ENCODE results near the gene TBKBP1. TPM values are rescaled to one million over a fixed set of nuclear protein-coding genes. Genes with fewer than 3 reads are reported as not detected.
A peak's percentile ranks its signal among the peaks of the same experiment; 100 is the strongest.

TBKBP1 gene
- total and polyA plus RNA-seq, 4 donors = 0.25 to 2.0 (median 1.5) TPM

DNA sequence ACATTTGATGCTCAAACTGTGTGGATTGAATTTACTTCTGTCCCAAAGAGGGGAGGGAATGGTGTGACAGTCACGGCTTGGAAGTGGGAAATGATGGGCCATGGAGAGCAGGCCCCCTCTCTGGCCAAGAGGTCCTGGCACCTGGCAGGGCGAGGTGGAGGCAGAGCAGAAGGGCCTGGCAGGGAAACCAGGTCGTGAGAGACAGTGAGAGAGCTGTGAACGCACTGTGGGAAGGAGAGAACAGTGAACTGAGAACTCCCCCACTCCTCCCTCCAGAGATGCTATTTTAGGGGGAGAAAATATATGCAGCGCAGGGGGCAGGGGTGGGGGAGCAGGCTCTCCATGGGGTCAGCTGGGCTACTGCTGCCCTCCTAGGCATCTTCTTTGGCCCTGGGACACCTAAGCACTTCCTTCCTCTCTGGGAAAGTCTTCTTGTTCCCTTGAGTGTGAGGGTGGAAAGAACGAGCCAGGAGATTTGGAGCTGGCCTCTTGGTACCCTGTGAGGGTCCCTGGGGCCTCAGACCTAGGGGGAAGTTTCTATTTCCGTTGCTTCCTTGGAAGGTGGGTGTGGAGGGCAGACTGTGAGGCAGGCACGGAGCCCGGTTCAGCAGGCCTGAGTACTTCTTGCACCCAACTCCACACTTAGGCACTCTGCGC lies 21.8 kb downstream of the TBKBP1 start (continued):
- TF ChIP-seq, protein P1, sequence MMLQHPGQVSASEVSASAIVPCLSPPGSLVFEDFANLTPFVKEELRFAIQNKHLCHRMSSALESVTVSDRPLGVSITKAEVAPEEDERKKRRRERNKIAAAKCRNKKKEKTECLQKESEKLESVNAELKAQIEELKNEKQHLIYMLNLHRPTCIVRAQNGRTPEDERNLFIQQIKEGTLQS (IDR thresholded peaks at IDR 0.05) = no peak
- TF ChIP-seq RAD21 (IDR thresholded peaks at IDR 0.05) = no peak

DNA sequence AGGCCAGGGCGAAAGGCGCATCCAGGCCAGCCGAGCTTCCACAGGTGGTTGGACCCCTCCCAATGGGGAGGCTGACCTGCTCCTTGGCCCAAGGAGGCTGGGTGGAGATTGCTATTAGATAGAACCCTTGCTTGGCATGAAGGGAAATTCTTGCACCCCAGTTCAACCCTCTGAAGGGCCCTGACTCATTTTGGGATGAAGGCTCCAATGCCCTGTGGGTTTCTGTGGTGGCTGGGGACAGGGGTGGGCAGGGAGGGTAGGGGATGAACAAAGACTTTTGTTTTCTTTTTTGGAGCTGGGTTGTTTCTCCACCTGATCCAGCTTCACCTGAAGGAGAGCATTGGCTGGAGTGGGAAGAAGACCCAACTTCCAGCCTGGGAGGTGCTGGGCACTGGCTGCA lies 22.4 kb downstream of the TBKBP1 start:
- Histone ChIP-seq H3K9ac (ENCODE audit: low read depth in 1 of 2, low read length in 2 of 2) (no peak overlapping the region), H3K9me3 (ENCODE audit: control insufficient read depth in 4 of 4, low read length in 3 of 4) (no peaks in the 10 kb centered on the region), H3K27me3 (ENCODE audit: control insufficient read depth in 4 of 4, insufficient read depth in 4 of 4, low read length in 3 of 4) (peaks cover 0 to 2% (median 0%) of the 10 kb centered on the region in 4 donors), H3K4me3 (ENCODE audit: low read depth in 1 of 3, low read length in 3 of 3) (no peak overlapping the region), H3K36me3 (ENCODE audit: control insufficient read depth in 4 of 4, insufficient read depth in 3 of 4, low read depth in 1 of 4, low read length in 3 of 4) (no peaks in the 10 kb centered on the region), H3K27ac (ENCODE audit: low read depth in 1 of 2, low read length in 2 of 2) (no peak overlapping the region), H3K4me1 (ENCODE audit: control insufficient read depth in 4 of 4, insufficient read depth in 4 of 4, low read length in 3 of 4) (peaks cover 0 to 11% (median 0%) of the 10 kb centered on the region in 4 donors)
- 89% methylated on average over 3 of the region's 3 CpGs for WGBS
- DNase-seq (ENCODE audit: low spot score) = no peak
- TF ChIP-seq HNF4G (IDR thresholded peaks at IDR 0.05) = no peak
- TF ChIP-seq FOXA1 (IDR thresholded peaks at IDR 0.05) = no peak
- TF ChIP-seq, protein P1 (IDR thresholded peaks at IDR 0.05) = no peak
- TF ChIP-seq, protein P2, sequence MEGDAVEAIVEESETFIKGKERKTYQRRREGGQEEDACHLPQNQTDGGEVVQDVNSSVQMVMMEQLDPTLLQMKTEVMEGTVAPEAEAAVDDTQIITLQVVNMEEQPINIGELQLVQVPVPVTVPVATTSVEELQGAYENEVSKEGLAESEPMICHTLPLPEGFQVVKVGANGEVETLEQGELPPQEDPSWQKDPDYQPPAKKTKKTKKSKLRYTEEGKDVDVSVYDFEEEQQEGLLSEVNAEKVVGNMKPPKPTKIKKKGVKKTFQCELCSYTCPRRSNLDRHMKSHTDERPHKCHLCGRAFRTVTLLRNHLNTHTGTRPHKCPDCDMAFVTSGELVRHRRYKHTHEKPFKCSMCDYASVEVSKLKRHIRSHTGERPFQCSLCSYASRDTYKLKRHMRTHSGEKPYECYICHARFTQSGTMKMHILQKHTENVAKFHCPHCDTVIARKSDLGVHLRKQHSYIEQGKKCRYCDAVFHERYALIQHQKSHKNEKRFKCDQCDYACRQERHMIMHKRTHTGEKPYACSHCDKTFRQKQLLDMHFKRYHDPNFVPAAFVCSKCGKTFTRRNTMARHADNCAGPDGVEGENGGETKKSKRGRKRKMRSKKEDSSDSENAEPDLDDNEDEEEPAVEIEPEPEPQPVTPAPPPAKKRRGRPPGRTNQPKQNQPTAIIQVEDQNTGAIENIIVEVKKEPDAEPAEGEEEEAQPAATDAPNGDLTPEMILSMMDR (IDR thresholded peaks at IDR 0.05; ENCODE audit: low read depth, low read length, missing input control) = no peak
- TF ChIP-seq GABPA (IDR thresholded peaks at IDR 0.05 in 1 of 2, conservative IDR thresholded peaks at IDR 0.05 in 1 of 2) = no peak
- no peak for TF ChIP-seq NR2F2 (IDR thresholded peaks at IDR 0.05)
- no peak for TF ChIP-seq JUND (IDR thresholded peaks at IDR 0.05)
- no peak for TF ChIP-seq SP1 (IDR thresholded peaks at IDR 0.05)

DNA sequence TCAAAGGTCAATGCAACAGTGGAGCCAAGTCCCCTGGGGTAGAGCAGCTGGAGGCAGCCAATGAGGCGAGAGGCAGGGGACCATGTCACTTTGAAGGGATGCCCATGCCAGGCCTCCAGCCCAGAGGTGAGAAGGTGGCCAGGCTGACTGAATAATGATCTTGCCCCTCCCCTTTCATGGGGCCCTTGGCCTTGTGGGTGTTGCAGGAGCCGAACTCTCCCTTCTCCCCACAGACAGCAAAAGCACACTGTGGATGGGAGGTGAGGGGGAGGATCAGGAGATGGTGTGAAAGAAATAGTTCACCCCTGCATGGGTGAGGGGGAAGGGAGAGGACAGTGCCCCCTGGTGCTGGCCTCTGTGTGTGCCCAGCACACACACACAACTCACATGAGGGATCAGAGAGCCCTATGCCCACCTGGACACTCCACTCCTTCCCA lies 23.3 kb downstream of the TBKBP1 start:
- H3K27me3 ChIP-seq (ENCODE audit: control insufficient read depth in 4 of 4, insufficient read depth in 4 of 4, low read length in 3 of 4) = peaks cover 0 to 7% (median 4%) of the 10 kb centered on the region in 4 donors
- no peak overlapping the region for H3K9ac ChIP-seq (ENCODE audit: low read depth in 1 of 2, low read length in 2 of 2)
- 70% methylated on average over 2 of the region's 2 CpGs for WGBS
- H3K4me3 ChIP-seq (ENCODE audit: low read depth in 1 of 3, low read length in 3 of 3) = no peak overlapping the region
- no peaks in the 10 kb centered on the region for H3K36me3 ChIP-seq (ENCODE audit: control insufficient read depth in 4 of 4, insufficient read depth in 3 of 4, low read depth in 1 of 4, low read length in 3 of 4)
- H3K4me1 ChIP-seq (ENCODE audit: control insufficient read depth in 4 of 4, insufficient read depth in 4 of 4, low read length in 3 of 4) = peaks cover 0 to 8% (median 0%) of the 10 kb centered on the region in 4 donors
- no peak for DNase-seq (ENCODE audit: low spot score)
- H3K9me3 ChIP-seq (ENCODE audit: control insufficient read depth in 4 of 4, low read length in 3 of 4) = no peaks in the 10 kb centered on the region
- no peak overlapping the region for H3K27ac ChIP-seq (ENCODE audit: low read depth in 1 of 2, low read length in 2 of 2)
- TF ChIP-seq TAF1 (conservative IDR thresholded peaks at IDR 0.05) (no peak), HNF4G (IDR thresholded peaks at IDR 0.05) (no peak), RXRA (IDR thresholded peaks at IDR 0.05) (no peak), RAD21 (IDR thresholded peaks at IDR 0.05) (peak in 1 of 2 donors; percentile 47)
- TF ChIP-seq, protein P3, sequence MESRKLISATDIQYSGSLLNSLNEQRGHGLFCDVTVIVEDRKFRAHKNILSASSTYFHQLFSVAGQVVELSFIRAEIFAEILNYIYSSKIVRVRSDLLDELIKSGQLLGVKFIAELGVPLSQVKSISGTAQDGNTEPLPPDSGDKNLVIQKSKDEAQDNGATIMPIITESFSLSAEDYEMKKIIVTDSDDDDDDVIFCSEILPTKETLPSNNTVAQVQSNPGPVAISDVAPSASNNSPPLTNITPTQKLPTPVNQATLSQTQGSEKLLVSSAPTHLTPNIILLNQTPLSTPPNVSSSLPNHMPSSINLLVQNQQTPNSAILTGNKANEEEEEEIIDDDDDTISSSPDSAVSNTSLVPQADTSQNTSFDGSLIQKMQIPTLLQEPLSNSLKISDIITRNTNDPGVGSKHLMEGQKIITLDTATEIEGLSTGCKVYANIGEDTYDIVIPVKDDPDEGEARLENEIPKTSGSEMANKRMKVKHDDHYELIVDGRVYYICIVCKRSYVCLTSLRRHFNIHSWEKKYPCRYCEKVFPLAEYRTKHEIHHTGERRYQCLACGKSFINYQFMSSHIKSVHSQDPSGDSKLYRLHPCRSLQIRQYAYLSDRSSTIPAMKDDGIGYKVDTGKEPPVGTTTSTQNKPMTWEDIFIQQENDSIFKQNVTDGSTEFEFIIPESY (IDR thresholded peaks at IDR 0.05) = no peak
